Glutamatergic neuron (in vitro differentiated cells): ENCODE data around the gene CCDC121. TPM values are rescaled to one million over a fixed set of nuclear protein-coding genes. Genes with fewer than 3 reads are reported as not detected.

Experiments used
- DNase-seq: peaks from one replicate; pipeline ENCODE4 v3.0.0; 2022
- H3K27ac Mint-ChIP-seq: one replicate; pipeline ENCODE4 v1.8.0; 2020; ENCODE audit warnings: mild to moderate bottlenecking, mixed read lengths, inconsistent platforms; ENCODE audit not compliant: unreplicated experiment
- H3K27me3 Mint-ChIP-seq: one replicate; pipeline ENCODE4 v1.8.0; 2020; ENCODE audit warnings: mild to moderate bottlenecking, moderate library complexity, mixed read lengths, inconsistent platforms; ENCODE audit not compliant: unreplicated experiment
- H3K36me3 Mint-ChIP-seq: one replicate; pipeline ENCODE4 v1.8.0; 2020; ENCODE audit warnings: mild to moderate bottlenecking, mixed read lengths, inconsistent platforms; ENCODE audit not compliant: unreplicated experiment
- H3K4me1 Mint-ChIP-seq: one replicate; pipeline ENCODE4 v1.8.0; 2020; ENCODE audit warnings: mild to moderate bottlenecking, low read depth, mixed read lengths, inconsistent platforms; ENCODE audit not compliant: unreplicated experiment
- H3K4me3 Mint-ChIP-seq: one replicate; pipeline ENCODE4 v1.8.0; 2020; ENCODE audit warnings: mild to moderate bottlenecking, mixed read lengths, inconsistent platforms; ENCODE audit not compliant: unreplicated experiment
- H3K9me3 Mint-ChIP-seq: one replicate; pipeline ENCODE4 v1.8.0; 2020; ENCODE audit warnings: mild to moderate bottlenecking, moderate library complexity, mixed read lengths, inconsistent platforms; ENCODE audit not compliant: unreplicated experiment
- total RNA-seq: library from RNA; stranded (reverse); fragmentation: NEBNext Ultra II Directional; extraction: Animal tissue kit (Norgen Biotek cat#: 25700); gene quantifications from one replicate; pipeline ENCODE4 v1.2.1, GENCODE V29; 2021; ENCODE audit not compliant: unreplicated experiment
- TF ChIP-seq, protein P1 (sequence below): fragments of 200-600 bp; sonication (generic); IDR thresholded peaks from one replicate; pipeline ENCODE4 v1.5.0; 2021; ENCODE audit not compliant: partially characterized antibody, unreplicated experiment

CCDC121 gene
- total RNA-seq, 1 donor from 2014 or later, result 5.3 TPM

- TF ChIP-seq, protein P1, sequence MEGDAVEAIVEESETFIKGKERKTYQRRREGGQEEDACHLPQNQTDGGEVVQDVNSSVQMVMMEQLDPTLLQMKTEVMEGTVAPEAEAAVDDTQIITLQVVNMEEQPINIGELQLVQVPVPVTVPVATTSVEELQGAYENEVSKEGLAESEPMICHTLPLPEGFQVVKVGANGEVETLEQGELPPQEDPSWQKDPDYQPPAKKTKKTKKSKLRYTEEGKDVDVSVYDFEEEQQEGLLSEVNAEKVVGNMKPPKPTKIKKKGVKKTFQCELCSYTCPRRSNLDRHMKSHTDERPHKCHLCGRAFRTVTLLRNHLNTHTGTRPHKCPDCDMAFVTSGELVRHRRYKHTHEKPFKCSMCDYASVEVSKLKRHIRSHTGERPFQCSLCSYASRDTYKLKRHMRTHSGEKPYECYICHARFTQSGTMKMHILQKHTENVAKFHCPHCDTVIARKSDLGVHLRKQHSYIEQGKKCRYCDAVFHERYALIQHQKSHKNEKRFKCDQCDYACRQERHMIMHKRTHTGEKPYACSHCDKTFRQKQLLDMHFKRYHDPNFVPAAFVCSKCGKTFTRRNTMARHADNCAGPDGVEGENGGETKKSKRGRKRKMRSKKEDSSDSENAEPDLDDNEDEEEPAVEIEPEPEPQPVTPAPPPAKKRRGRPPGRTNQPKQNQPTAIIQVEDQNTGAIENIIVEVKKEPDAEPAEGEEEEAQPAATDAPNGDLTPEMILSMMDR, result no peak
- H3K4me1 Mint-ChIP-seq, result no peaks in the 10 kb centered on the region
- no peak overlapping the region for H3K4me3 Mint-ChIP-seq
- H3K9me3 Mint-ChIP-seq, result no peaks in the 10 kb centered on the region
- no peaks in the 10 kb centered on the region for H3K36me3 Mint-ChIP-seq
- no peak overlapping the region for H3K27ac Mint-ChIP-seq
- no peak for DNase-seq
- no peaks in the 10 kb centered on the region for H3K27me3 Mint-ChIP-seq
Measured at GRCh38 chr2:27647737-27648136, 18.9 kb upstream of the CCDC121 start.

DNA sequence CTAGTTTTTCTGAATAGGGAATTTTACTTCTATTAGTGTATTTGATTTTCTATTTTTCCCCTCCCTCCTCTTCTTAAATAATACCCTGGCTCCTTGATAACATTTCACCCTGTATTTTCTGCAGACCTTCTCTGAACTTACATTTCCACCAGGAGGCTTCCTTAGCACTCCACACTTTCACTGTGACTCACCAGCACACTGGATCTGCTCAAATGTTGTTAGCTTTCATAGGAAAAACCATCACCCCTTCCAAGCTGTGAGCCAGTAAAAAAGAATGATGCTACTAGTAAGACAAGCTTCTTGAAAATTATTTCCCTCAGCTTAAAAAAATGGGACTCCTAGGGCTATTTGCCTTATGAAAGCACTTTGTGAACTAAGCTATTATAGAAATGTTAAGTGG lies 18.5 kb upstream of the CCDC121 start:
- no peak overlapping the region for H3K4me3 Mint-ChIP-seq
- no peak overlapping the region for H3K27ac Mint-ChIP-seq
- no peaks in the 10 kb centered on the region for H3K9me3 Mint-ChIP-seq
- no peak for DNase-seq
- TF ChIP-seq, protein P1, result no peak
- no peaks in the 10 kb centered on the region for H3K4me1 Mint-ChIP-seq
- no peaks in the 10 kb centered on the region for H3K27me3 Mint-ChIP-seq
- H3K36me3 Mint-ChIP-seq, result no peaks in the 10 kb centered on the region

GRCh38 chr2:27645197-27645596 lies 16.4 kb upstream of the CCDC121 start:
- H3K4me1 Mint-ChIP-seq, result no peaks in the 10 kb centered on the region
- H3K36me3 Mint-ChIP-seq, result no peaks in the 10 kb centered on the region
- no peak for DNase-seq
- H3K9me3 Mint-ChIP-seq, result no peaks in the 10 kb centered on the region
- TF ChIP-seq, protein P1, result no peak
- no peak overlapping the region for H3K4me3 Mint-ChIP-seq
- no peaks in the 10 kb centered on the region for H3K27me3 Mint-ChIP-seq
- no peak overlapping the region for H3K27ac Mint-ChIP-seq

- Mint-ChIP-seq H3K36me3 (no peaks in the 10 kb centered on the region), H3K27me3 (no peaks in the 10 kb centered on the region), H3K4me3 (no peak overlapping the region), H3K27ac (no peak overlapping the region), H3K9me3 (no peaks in the 10 kb centered on the region), H3K4me1 (no peaks in the 10 kb centered on the region)
- TF ChIP-seq, protein P1, result no peak
- no peak for DNase-seq
Measured at GRCh38 chr2:27640722-27641245, 12.0 kb upstream of the CCDC121 start.

DNA sequence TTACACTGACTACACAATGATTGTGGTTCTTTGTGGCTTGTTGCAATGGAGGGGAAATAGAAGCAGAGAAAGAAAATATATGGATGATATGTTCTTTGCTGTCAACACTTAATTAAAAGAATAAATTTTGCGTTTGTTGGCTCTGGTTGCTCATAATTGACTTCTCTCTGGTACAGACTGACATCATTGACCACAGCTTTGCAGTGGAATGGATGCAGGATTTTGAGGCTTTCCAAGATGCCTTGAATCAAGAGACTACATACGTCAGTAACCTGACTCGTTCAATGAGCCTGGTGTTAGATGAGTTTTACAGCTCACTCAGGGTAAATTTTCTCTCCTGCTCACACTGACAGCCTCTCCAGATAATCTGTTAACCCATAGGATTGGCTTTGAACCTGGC lies 9.9 kb upstream of the CCDC121 start:
- DNase-seq, result no peak
- H3K36me3 Mint-ChIP-seq, result no peaks in the 10 kb centered on the region
- no peaks in the 10 kb centered on the region for H3K27me3 Mint-ChIP-seq
- H3K4me1 Mint-ChIP-seq, result no peaks in the 10 kb centered on the region
- H3K27ac Mint-ChIP-seq, result no peak overlapping the region
- TF ChIP-seq, protein P1, result no peak
- no peak overlapping the region for H3K4me3 Mint-ChIP-seq
- no peaks in the 10 kb centered on the region for H3K9me3 Mint-ChIP-seq
